Endothelial cell (in vitro differentiated cells): Measurements from ENCODE around the gene KRT10. TPM values are rescaled to one million over a fixed set of nuclear protein-coding genes. Genes with fewer than 3 reads are reported as not detected.

Source experiments
- DNase-seq: peaks from one replicate; pipeline ENCODE4 v3.0.0; 2021; ENCODE audit warnings: low spot score
- H3K27ac Mint-ChIP-seq: one replicate; pipeline ENCODE4 v1.8.0; 2021; ENCODE audit warnings: mixed read lengths, inconsistent platforms; ENCODE audit not compliant: unreplicated experiment
- H3K27me3 Mint-ChIP-seq: one replicate; pipeline ENCODE4 v1.8.0; 2021; ENCODE audit warnings: mild to moderate bottlenecking, moderate library complexity, mixed read lengths, inconsistent platforms; ENCODE audit not compliant: unreplicated experiment
- H3K36me3 Mint-ChIP-seq: one replicate; pipeline ENCODE4 v1.8.0; 2021; ENCODE audit warnings: mild to moderate bottlenecking, low read depth, mixed read lengths, inconsistent platforms; ENCODE audit not compliant: unreplicated experiment
- H3K4me1 Mint-ChIP-seq: one replicate; pipeline ENCODE4 v1.8.0; 2021; ENCODE audit warnings: mild to moderate bottlenecking, mixed read lengths, inconsistent platforms; ENCODE audit not compliant: unreplicated experiment
- H3K4me3 Mint-ChIP-seq: one replicate; pipeline ENCODE4 v1.8.0; 2021; ENCODE audit warnings: mild to moderate bottlenecking, mixed read lengths, inconsistent platforms; ENCODE audit not compliant: unreplicated experiment
- H3K9me3 Mint-ChIP-seq: one replicate; pipeline ENCODE4 v1.8.0; 2021; ENCODE audit warnings: mixed read lengths, inconsistent platforms; ENCODE audit not compliant: unreplicated experiment
- CTCF ChIP-seq: fragments of 200-600 bp; sonication (generic); IDR thresholded peaks from one replicate; pipeline ENCODE4 v1.5.0; 2021; ENCODE audit warnings: antibody characterized with exemption; ENCODE audit not compliant: unreplicated experiment
- total RNA-seq: library from RNA; stranded (reverse); fragmentation: NEBNext Ultra II Directional; extraction: Animal tissue kit (Norgen Biotek cat#: 25700); gene quantifications from one replicate; pipeline ENCODE4 v1.2.1, GENCODE V29; 2021; ENCODE audit not compliant: unreplicated experiment

Gene KRT10
- total RNA-seq, 1 donor from 2014 or later = 28.2 TPM

GRCh38 chr17:40844671-40845107 is 22.3 kb upstream of the KRT10 start:
- TF ChIP-seq CTCF = no peak
- Mint-ChIP-seq H3K4me3 (no peak overlapping the region), H3K36me3 (no peaks in the 10 kb centered on the region), H3K27ac (no peak overlapping the region), H3K9me3 (no peaks in the 10 kb centered on the region), H3K4me1 (peaks cover 5% of the 10 kb centered on the region), H3K27me3 (no peaks in the 10 kb centered on the region)
- no peak for DNase-seq

- H3K4me1 Mint-ChIP-seq = peaks cover 13% of the 10 kb centered on the region
- no peaks in the 10 kb centered on the region for H3K27me3 Mint-ChIP-seq
- no peak overlapping the region for H3K4me3 Mint-ChIP-seq
These were observed 20.8 kb upstream of the KRT10 start for GRCh38 chr17:40843242-40843641.

GRCh38 chr17:40841246-40841645 is 18.8 kb upstream of the KRT10 start:
- no peaks in the 10 kb centered on the region for H3K27me3 Mint-ChIP-seq
- no peak for DNase-seq

More at GRCh38 chr17:40843242-40843641, 20.8 kb upstream of the KRT10 start:
- no peak overlapping the region for H3K27ac Mint-ChIP-seq
- no peaks in the 10 kb centered on the region for H3K36me3 Mint-ChIP-seq
- no peak for DNase-seq
- no peaks in the 10 kb centered on the region for H3K9me3 Mint-ChIP-seq
- no peak for TF ChIP-seq CTCF

GRCh38 chr17:40839194-40839593 is 16.8 kb upstream of the KRT10 start:
- peaks cover 13% of the 10 kb centered on the region for H3K4me1 Mint-ChIP-seq
- no peak overlapping the region for H3K4me3 Mint-ChIP-seq
- no peak for DNase-seq
- H3K27ac Mint-ChIP-seq = no peak overlapping the region
- no peaks in the 10 kb centered on the region for H3K36me3 Mint-ChIP-seq
- no peaks in the 10 kb centered on the region for H3K27me3 Mint-ChIP-seq
- no peaks in the 10 kb centered on the region for H3K9me3 Mint-ChIP-seq
- TF ChIP-seq CTCF = no peak

More at GRCh38 chr17:40841246-40841645, 18.8 kb upstream of the KRT10 start:
- Mint-ChIP-seq H3K4me3 (no peak overlapping the region), H3K9me3 (no peaks in the 10 kb centered on the region), H3K27ac (no peak overlapping the region), H3K36me3 (no peaks in the 10 kb centered on the region), H3K4me1 (peaks cover 13% of the 10 kb centered on the region)
- TF ChIP-seq CTCF = no peak

- TF ChIP-seq CTCF = no peak
- no peaks in the 10 kb centered on the region for H3K27me3 Mint-ChIP-seq
- H3K4me3 Mint-ChIP-seq = no peak overlapping the region
- H3K4me1 Mint-ChIP-seq = peaks cover 12% of the 10 kb centered on the region
- no peaks in the 10 kb centered on the region for H3K36me3 Mint-ChIP-seq
- H3K9me3 Mint-ChIP-seq = no peaks in the 10 kb centered on the region
- no peak for DNase-seq
- no peak overlapping the region for H3K27ac Mint-ChIP-seq
These were observed 13.6 kb upstream of the KRT10 start for GRCh38 chr17:40836020-40836419.
